Activated CD8-positive, alpha-beta memory T cell treated with anti-CD3 and anti-CD28 coated beads, Interleukin-2, amount 50 U/mL, for 48 hours (primary cell): ENCODE results near the gene FLG2.
"Not testable (repeated sequence)": the region's sequence is repeated elsewhere in the genome, so short reads cannot be mapped to it uniquely, and the experiment has no call there.

Source experiments
- DNase-seq: peaks from one replicate; pipeline ENCODE4 v3.0.0-alpha.2; 2020

Gene FLG2

DNA sequence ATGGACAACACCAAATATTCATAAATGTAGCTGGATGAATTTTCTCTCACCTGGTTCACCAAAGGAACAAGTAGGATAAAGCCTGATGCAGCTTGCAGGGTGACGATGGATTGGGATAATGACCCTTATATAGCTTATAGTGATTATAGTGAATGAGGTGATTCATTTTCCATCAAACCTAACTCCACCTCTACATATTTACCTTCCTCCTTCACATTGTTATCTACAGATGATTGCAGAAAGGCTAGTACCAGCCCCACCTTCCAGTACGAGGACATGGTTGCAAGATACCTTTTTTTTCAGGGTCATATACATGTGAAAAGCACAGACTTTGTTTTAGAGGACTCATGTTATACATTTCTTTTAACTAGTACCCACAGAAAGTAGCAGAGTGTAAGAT lies at the start of gene FLG2:
Gene FLG2 (minus strand): TSS at position 101 of the 400 bp plus-strand sequence. CDS start 1,122 bp downstream, outside the sequence.
- no peak for DNase-seq

GRCh38 chr1:152408664-152409063 lies 48.9 kb upstream of the FLG2 start:
- no peak for DNase-seq

DNA sequence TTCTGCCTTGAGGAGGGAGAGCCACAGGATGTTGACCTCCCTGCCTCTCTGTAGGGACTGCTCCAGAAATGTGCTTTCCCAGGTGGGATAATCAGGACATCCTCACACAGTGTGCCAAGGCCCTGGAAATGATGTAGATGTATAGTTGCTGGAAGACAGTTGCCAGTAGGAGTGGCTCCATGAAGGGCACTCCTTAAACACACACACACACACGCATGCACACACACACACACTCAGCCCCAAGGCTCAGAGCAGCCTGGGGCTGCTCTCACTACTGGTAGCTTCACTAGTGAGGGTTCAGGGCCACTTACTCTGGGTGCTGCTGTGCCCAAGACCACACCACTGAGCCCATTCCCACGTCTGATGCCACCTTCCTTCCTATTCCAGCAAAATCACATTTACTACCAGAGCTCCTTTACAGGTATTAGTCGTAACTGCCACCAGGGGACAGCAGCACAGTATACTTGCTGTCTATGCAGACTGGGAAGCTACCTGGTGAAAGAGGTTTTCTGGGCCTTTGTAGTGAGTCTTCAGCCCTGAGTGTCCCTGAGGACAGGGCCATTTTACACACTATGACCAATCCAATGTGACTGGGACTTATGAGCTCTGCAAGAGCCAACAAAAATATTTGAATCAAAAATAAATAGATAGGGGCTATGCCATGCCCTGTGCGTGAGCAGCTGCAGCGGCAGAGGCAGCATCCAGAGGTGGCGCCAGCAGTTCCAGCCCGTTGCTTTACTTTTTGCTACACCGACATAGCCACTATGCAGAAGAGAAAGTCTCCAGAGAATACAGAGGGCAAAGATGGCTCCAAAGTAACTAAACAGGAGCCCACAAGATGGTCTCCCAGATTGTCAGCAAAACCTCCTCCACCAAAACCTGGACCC lies 39.2 kb upstream of the FLG2 start:
- no peak for DNase-seq

- DNase-seq: no peak
These were observed 37.7 kb upstream of the FLG2 start for GRCh38 chr1:152397474-152397873.

DNA sequence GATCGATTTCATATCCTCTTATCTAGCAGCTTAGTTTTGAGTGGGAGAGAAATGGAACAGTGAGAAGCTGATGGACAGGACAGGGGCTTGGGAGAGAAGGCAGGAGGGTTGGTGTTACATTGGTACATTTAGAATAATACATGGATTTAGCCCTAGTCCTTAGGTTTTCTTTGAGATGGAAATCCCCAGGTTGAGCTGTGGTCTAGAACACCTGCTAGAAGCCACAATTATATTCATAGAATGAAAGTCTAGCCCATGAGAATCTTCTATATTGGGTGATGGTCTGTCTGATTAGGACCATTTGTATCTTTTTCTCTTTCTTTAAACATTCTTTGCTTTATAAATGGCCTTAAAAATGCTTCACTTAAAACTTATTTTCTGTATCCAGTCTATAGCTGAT lies 34.3 kb upstream of the FLG2 start:
- no peak for DNase-seq

DNA sequence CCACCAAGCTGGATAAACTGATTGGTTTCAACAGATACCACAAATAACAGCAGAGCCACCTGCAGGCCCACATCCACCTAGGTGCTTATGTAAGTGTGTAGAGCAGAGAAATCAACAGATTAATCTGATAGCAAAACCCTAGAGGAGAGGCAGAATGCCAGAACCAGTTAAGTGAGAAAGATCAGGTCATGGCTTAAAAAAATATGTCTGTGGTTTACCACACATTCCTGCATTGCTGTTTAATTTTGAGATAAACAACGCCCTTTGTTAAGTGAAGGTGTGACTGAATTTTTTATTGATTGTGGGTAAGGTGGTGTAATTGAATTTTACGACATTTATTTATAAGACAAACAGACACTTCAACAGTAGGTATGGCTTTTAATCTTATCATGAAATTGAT lies 33.1 kb upstream of the FLG2 start:
- DNase-seq: no peak

DNA sequence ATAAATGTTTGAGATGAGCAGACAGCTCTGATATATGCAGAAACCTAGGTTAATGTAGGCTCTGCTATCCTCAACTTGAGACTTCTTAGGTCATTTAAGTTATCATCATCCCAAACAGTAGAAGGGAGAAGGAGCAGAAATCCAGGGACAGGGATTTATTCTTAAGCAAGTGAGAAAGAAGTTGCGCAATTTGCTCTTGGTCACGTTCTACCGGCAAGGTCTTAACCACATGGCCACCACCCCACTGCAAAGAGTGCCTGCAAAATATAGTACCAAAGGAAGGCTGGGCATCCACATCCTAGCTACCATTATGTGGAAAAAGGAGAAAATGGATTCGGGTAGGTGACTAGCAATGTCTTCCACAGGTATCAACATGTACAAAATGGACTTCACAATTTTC lies 29.1 kb upstream of the FLG2 start:
- no peak for DNase-seq

DNA sequence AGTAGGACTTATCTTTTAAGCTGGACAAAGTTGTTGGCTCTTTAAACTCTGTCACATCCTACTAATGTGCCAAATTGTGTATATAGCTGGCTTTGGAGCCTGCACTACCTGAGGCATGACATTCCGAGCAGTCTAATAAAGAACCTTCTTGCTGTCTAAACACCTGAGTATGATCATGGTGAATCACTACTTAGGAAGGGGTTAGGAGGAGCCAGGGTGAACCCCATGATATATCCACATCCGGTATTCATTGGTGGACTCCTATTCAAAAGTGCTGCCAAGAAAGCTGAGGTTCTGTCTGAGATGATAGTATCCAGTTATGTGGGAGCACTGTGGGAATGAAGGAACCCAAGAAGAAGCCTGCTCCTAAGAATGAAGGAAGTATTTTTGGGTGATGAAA lies 27.1 kb upstream of the FLG2 start:
- DNase-seq: no peak

GRCh38 chr1:152380932-152381331 lies 21.1 kb upstream of the FLG2 start:
- no peak for DNase-seq

DNA sequence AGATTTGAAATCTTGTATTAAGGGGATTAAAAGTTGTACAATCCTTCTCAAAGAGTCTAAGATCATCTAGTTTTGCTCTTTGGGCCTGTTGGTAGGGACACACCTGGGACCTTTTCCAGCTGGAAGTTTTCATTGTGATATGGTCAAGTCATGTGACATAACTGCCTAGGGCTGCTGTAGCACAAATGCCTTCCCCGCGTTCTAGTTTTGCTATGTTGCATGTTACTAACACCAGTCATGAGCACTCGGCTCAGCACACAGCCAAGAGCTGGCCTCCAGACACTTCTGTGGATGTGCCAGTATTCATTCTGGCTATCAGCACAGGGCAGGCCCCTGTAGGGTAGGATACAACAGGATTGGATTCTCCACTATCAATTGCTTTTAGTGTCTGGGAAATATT lies 14.6 kb upstream of the FLG2 start:
- no peak for DNase-seq

GRCh38 chr1:152372672-152373071 lies 12.9 kb upstream of the FLG2 start:
- no peak for DNase-seq

- no peak for DNase-seq
These were observed 7.6 kb upstream of the FLG2 start for GRCh38 chr1:152367436-152367835.

DNA sequence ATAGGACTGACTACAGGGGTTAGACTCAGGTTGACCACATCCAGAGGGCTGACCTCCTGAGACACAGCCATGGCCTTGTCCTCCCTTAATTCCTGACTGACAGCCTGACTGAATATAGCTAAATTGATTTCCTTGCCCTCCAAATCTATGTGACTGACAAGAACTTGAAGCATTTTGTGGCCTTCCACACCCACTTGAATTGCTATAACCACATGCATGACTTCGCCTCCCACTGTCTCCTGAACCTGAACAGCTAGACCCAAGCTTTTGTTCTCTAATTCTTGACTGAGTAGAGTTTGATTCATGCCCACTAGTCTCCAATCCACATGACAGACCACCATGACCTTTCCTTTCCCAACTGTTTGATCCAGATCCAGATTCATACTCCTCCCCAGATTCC lies 3.1 kb downstream of the FLG2 start:
- DNase-seq: no peak

GRCh38 chr1:152349611-152350010 lies 10.2 kb downstream of the FLG2 start:
- no peak for DNase-seq

DNA sequence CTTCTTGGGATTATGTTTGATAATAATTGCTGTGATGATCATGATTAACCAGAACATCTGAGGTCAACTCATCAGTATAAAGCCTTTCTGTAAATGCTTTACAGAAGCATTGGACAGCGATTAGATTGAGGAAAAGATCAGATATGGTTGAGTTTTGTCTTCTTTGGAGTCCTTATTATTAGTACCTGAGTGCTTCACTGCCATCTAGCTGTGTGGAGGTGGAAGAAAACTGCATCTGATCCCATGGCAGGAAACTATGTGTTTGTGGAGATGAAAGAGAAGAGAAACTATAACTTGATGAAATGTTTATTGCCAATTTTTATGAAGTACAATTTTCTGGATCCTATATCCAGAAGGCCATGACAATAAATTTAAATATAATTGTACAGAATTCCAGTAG lies 11.4 kb downstream of the FLG2 start:
- DNase-seq: no peak

GRCh38 chr1:152347116-152347728 lies 12.6 kb downstream of the FLG2 start:
- DNase-seq: no peak

- DNase-seq: no peak
These were observed 15.4 kb downstream of the FLG2 start for GRCh38 chr1:152344438-152344837.

DNA sequence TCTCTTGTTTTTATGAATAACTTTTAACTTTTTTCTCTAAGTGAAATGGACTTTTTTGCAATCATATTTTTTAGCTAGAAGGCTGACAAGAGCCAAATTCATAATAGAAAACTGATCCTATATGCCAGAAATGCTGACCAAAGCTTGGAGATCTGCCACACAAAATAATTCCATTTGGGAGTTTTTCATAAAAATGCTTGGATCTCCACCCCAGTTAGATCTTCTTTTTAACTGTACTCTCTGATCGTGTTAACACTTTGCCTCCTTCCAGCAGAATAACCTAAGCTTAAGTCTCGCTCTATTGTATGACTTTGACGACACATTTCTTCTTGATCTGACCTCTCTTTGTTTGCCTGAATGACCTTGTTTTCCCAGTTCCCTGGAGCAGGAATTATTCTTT lies 16.8 kb downstream of the FLG2 start:
- DNase-seq: no peak

DNA sequence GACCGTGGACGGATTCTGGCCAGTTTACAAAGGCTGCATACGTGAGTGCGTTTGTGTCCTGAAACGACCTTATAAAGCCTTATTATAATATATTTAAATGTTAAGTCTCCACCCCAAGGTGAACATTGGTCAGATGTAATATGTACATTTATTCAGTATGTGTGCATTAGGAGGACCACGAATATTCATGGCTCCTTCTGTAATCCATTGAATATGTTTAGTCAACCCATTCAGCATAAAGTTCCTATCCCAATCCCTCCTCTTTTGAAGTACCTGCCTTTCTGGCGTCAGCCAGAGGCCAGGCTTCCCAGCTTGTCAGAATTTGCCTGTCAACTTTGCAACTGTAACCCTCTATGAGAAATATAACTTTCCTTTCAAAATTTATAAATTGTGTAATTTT lies 24.4 kb downstream of the FLG2 start:
- DNase-seq: no peak

DNA sequence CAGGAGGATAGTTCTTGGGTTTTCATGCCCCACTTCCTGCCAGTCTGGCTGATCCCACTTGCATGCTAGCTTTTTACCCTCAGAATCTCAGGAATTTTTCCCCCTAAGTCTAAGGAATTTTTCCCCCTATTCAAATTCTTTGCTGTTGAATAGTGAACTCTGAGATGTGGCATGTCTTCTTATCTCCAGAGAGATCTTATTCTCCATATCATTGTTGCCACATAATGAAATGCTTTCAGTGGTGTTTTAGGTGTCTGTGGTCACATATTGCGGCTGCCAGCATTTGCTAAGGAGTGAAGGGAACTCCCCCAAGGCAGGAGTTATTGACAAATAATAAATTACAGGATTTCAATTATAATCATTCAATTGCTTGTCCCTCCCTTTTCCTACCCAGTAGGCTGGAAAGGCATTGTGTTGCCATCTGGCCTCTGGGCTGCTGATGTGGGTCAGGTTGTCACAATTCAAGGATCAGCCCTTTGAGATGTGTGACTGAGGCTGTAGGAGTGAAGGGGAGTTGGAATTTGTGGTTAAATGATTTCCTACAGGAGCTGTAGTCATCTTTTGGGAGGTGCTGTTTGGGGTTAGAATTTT lies 30.9 kb downstream of the FLG2 start:
- no peak for DNase-seq

GRCh38 chr1:152325111-152325510 lies 34.7 kb downstream of the FLG2 start, which contains the start of gene FLG:
FLG (minus strand) TSS chr1:152325239; CDS start chr1:152315456, 9,783 bp downstream.
- no peak for DNase-seq

GRCh38 chr1:152313970-152314369 lies 45.8 kb downstream of the FLG2 start:
- no peak for DNase-seq

- DNase-seq: no peak
These were observed 46.4 kb downstream of the FLG2 start for GRCh38 chr1:152313319-152313801.

GRCh38 chr1:152312169-152312568 lies 47.6 kb downstream of the FLG2 start:
- DNase-seq: not testable (repeated sequence)
